Measurements from ENCODE around the gene ISL1.

The ISL1 gene

GRCh38 chr5:51386916-51387883 lies 4.0 kb downstream of the ISL1 start:
- no peak for DNase-seq (ENCODE audit: low read depth)
- no peak overlapping the region; the same call in 1 of the 2 replicates for H3K4me3 ChIP-seq (ENCODE audit: control insufficient read depth, low read depth, low read length)
- TF ChIP-seq CTCF (IDR thresholded peaks at IDR 0.05; ENCODE audit: control insufficient read depth, insufficient read depth, low read depth, low read length, missing control alignments) = no peak

GRCh38 chr5:51387884-51388275 lies 4.6 kb downstream of the ISL1 start:
- no peak for TF ChIP-seq CTCF (IDR thresholded peaks at IDR 0.05; ENCODE audit: control insufficient read depth, insufficient read depth, low read depth, low read length, missing control alignments)
- no peak for DNase-seq (ENCODE audit: low read depth)
- no peak overlapping the region for H3K4me3 ChIP-seq (ENCODE audit: control insufficient read depth, low read depth, low read length)

- no peak overlapping the region for H3K4me3 ChIP-seq (ENCODE audit: control insufficient read depth, low read depth, low read length)
- TF ChIP-seq CTCF (IDR thresholded peaks at IDR 0.05; ENCODE audit: control insufficient read depth, insufficient read depth, low read depth, low read length, missing control alignments) = no peak
- DNase-seq (ENCODE audit: low read depth) = no peak
These were observed 5.4 kb downstream of the ISL1 start for GRCh38 chr5:51388488-51389287.

GRCh38 chr5:51389288-51389576 lies 6.0 kb downstream of the ISL1 start:
- no peak for DNase-seq (ENCODE audit: low read depth)
- H3K4me3 ChIP-seq (ENCODE audit: control insufficient read depth, low read depth, low read length) = no peak overlapping the region
- no peak for TF ChIP-seq CTCF (IDR thresholded peaks at IDR 0.05; ENCODE audit: control insufficient read depth, insufficient read depth, low read depth, low read length, missing control alignments)

- no peak for DNase-seq (ENCODE audit: low read depth)
- H3K4me3 ChIP-seq (ENCODE audit: control insufficient read depth, low read depth, low read length) = no peak overlapping the region
- TF ChIP-seq CTCF (IDR thresholded peaks at IDR 0.05; ENCODE audit: control insufficient read depth, insufficient read depth, low read depth, low read length, missing control alignments) = no peak
These were observed 6.6 kb downstream of the ISL1 start for GRCh38 chr5:51389577-51390463.

- TF ChIP-seq CTCF (IDR thresholded peaks at IDR 0.05; ENCODE audit: control insufficient read depth, insufficient read depth, low read depth, low read length, missing control alignments) = no peak
- no peak for DNase-seq (ENCODE audit: low read depth)
- H3K4me3 ChIP-seq (ENCODE audit: control insufficient read depth, low read depth, low read length) = no peak overlapping the region
These were observed 7.9 kb downstream of the ISL1 start for GRCh38 chr5:51391175-51391574.
